Measurements from ENCODE around the gene MCRIP1. TPM values are rescaled to one million over a fixed set of nuclear protein-coding genes. Genes with fewer than 3 reads are reported as not detected.

MCRIP1 gene
- total RNA-seq, 2 experiments from 2014 or later: 55.1 to 56.5 TPM

DNA sequence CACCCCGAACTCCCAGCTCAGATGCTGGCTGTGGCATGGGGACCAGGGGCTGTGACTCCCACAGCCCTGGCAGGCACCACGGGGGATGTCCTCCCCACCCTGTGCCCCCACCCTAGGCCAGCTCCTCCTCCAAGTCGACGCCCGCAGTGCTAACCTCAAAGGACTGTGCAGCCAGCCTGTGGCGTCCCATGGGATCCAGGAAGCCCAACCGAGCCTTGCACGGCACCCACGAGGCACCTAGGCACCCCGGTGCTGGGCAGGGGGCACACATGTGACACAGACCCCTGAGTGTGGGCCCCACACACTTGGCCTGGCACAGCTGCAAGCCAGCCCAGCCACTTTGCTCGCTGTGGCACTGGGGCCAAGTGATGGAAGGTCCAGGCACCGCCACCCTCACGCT is 25.3 kb downstream of the MCRIP1 start:
- Mint-ChIP-seq H3K4me1 (ENCODE audit: low read depth) (no peaks in the 10 kb centered on the region), H3K9me3 (no peaks in the 10 kb centered on the region), H3K27me3 (peaks cover 20% of the 10 kb centered on the region), H3K4me3 (no peak overlapping the region), H3K36me3 (ENCODE audit: low read depth) (no peaks in the 10 kb centered on the region), H3K27ac (no peak overlapping the region)
- TF ChIP-seq CTCF (IDR thresholded peaks at IDR 0.05): no peak
- ATAC-seq (no peak), DNase-seq (no peak)
- intact Hi-C loops (cut with micrococcal nuclease): no loop called here
- POLR2A ChIA-PET: interaction anchor here (0.9 to 1.4 kb wide), 2 partner anchors 13 to 14 kb away, joined by 4 read pairs; no protein-coding TSS in a partner anchor
- CTCF ChIA-PET: interaction anchor here (1.6 kb wide), 1 partner anchor 77 kb away, joined by 5 read pairs; no protein-coding TSS in a partner anchor

DNA sequence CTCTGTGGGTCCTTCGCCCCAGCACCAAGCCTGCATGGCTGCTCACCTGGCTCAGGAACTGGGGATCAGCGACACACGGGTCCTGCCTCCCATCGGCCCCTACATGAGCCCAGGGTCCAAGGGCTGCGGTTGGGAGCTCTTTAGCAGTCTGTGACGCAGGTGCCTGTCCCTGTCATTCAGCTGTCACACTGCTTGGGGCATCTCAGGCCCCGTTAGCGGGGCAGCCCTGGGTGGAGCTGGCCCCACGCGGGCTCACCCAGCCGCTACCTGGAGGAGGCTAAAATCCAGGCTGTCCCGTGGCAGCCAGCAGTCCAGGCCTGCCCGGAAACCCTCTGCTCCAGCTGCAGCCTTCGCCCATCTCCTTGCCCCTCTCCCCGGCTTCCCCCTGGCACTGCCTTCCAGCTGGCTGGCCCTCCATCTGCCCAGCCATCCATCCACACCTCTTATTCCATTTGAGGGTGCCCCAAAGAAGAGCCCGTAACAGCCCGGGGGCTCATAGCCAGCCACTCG is 25.8 kb downstream of the MCRIP1 start:
- Mint-ChIP-seq H3K27me3 (peaks cover 26% of the 10 kb centered on the region), H3K4me1 (ENCODE audit: low read depth) (no peaks in the 10 kb centered on the region), H3K4me3 (no peak overlapping the region), H3K36me3 (ENCODE audit: low read depth) (no peaks in the 10 kb centered on the region), H3K27ac (no peak overlapping the region), H3K9me3 (no peaks in the 10 kb centered on the region)
- no peak for ATAC-seq
- ChIA-PET POLR2A (interaction anchor here (0.9 to 1.4 kb wide), 3 partner anchors 13 to 98 kb away, joined by 4 read pairs; no protein-coding TSS in a partner anchor), CTCF (interaction anchor here (1.6 kb wide), 1 partner anchor 77 kb away, joined by 5 read pairs; no protein-coding TSS in a partner anchor)
- intact Hi-C loops (cut with micrococcal nuclease): no loop called here
- DNase-seq: no peak
- TF ChIP-seq CTCF (IDR thresholded peaks at IDR 0.05): no peak

DNA sequence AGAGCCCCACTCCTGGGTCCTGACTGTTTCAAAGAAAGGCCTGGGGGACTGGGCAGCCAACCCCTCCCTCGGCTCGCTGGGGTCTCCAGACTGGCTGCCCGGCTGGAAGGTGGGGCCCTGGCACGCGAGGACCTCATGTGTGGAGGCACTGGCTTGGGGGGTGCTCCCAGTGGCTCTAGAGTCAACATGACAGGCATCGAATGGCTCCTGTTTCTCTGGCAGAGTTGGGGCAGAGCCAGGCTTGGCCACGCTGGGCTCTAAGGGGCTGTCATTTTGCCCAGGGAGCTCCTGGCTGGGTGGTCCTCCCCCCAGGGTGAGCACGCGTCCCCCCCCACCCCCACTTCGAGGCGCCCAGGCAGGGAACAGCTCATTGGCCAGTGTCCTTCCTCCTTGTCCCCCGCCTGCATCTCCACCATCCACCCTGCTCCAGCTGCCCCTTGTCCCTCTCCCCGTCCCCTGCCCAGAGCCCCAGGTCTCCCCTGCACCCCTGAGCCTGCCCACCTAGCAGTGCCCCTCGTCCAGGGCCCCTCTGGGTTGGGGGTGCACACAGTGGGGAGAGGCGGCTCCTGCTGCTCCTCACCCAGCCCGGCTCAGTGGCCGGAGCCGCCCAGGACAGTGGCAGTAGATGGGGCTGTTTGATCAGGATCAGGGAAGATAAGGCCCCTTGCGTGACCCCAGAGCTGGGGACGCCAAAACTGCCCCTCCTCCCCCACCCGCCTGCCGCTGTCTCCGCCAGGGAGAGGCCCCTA is 26.5 kb downstream of the MCRIP1 start:
- CTCF ChIA-PET: interaction anchor here (1.6 kb wide), 1 partner anchor 76 kb away, joined by 5 read pairs; no protein-coding TSS in a partner anchor
- H3K36me3 Mint-ChIP-seq (ENCODE audit: low read depth): no peaks in the 10 kb centered on the region
- no peak for DNase-seq
- ATAC-seq: no peak
- H3K27ac Mint-ChIP-seq: no peak overlapping the region
- no peak overlapping the region for H3K4me3 Mint-ChIP-seq
- no peaks in the 10 kb centered on the region for H3K4me1 Mint-ChIP-seq (ENCODE audit: low read depth)
- H3K27me3 Mint-ChIP-seq: peaks cover 32% of the 10 kb centered on the region
- intact Hi-C loops (cut with micrococcal nuclease): no loop called here
- no peak for TF ChIP-seq CTCF (IDR thresholded peaks at IDR 0.05)
- no peaks in the 10 kb centered on the region for H3K9me3 Mint-ChIP-seq
- POLR2A ChIA-PET: interaction anchor here (1.2 kb wide), 1 partner anchor 97 kb away, joined by 4 read pairs; no protein-coding TSS in a partner anchor

- no peak overlapping the region for H3K27ac Mint-ChIP-seq
- H3K4me3 Mint-ChIP-seq: no peak overlapping the region
- peaks cover 36% of the 10 kb centered on the region for H3K27me3 Mint-ChIP-seq
- H3K4me1 Mint-ChIP-seq (ENCODE audit: low read depth): no peaks in the 10 kb centered on the region
- H3K9me3 Mint-ChIP-seq: no peaks in the 10 kb centered on the region
- intact Hi-C loops (cut with micrococcal nuclease): no loop called here
- H3K36me3 Mint-ChIP-seq (ENCODE audit: low read depth): no peaks in the 10 kb centered on the region
- POLR2A ChIA-PET: interaction anchor here (0.9 to 1.2 kb wide), 2 partner anchors 47 to 96 kb away, joined by 3 to 4 read pairs; no protein-coding TSS in a partner anchor
- no peak for TF ChIP-seq CTCF (IDR thresholded peaks at IDR 0.05)
- CTCF ChIA-PET: no interaction called here
- ATAC-seq: no peak
- DNase-seq: no peak
Measured at GRCh38 chr17:81805707-81806460, 27.2 kb downstream of the MCRIP1 start.

Data from activated CD8-positive, alpha-beta T cell treated with anti-CD3 and anti-CD28 coated beads for 36 hours (primary cell).